ENCODE results near the gene APOA1.
A peak's percentile ranks its signal among the peaks of the same experiment; 100 is the strongest.

The APOA1 gene

GRCh38 chr11:116852261-116853031 lies 15.0 kb upstream of the APOA1 start:
- no peak for TF ChIP-seq CTCF (conservative IDR thresholded peaks at IDR 0.05; ENCODE audit: control insufficient read depth, insufficient read depth, low read depth, low read length)
- H3K4me3 ChIP-seq (ENCODE audit: control insufficient read depth, low read depth, low read length): no peak overlapping the region
- DNase-seq (ENCODE audit: low read depth): peak; percentile 80

GRCh38 chr11:116851626-116852025 lies 14.2 kb upstream of the APOA1 start:
- H3K4me3 ChIP-seq (ENCODE audit: control insufficient read depth, low read depth, low read length): no peak overlapping the region
- no peak for TF ChIP-seq CTCF (conservative IDR thresholded peaks at IDR 0.05; ENCODE audit: control insufficient read depth, insufficient read depth, low read depth, low read length)
- peak; percentile 23 for DNase-seq (ENCODE audit: low read depth)

GRCh38 chr11:116849486-116849885 lies 12.1 kb upstream of the APOA1 start:
- H3K4me3 ChIP-seq (ENCODE audit: control insufficient read depth, low read depth, low read length): no peak overlapping the region
- no peak for TF ChIP-seq CTCF (conservative IDR thresholded peaks at IDR 0.05; ENCODE audit: control insufficient read depth, insufficient read depth, low read depth, low read length)
- no peak for DNase-seq (ENCODE audit: low read depth)

- DNase-seq (ENCODE audit: low read depth): no peak
- no peak for TF ChIP-seq CTCF (conservative IDR thresholded peaks at IDR 0.05; ENCODE audit: control insufficient read depth, insufficient read depth, low read depth, low read length)
Measured at GRCh38 chr11:116849060-116849459, 11.6 kb upstream of the APOA1 start.

GRCh38 chr11:116847612-116848011 lies 10.2 kb upstream of the APOA1 start:
- TF ChIP-seq CTCF (conservative IDR thresholded peaks at IDR 0.05; ENCODE audit: control insufficient read depth, insufficient read depth, low read depth, low read length): no peak
- no peak for DNase-seq (ENCODE audit: low read depth)
- no peak overlapping the region for H3K4me3 ChIP-seq (ENCODE audit: control insufficient read depth, low read depth, low read length)

More at GRCh38 chr11:116849060-116849459, 11.6 kb upstream of the APOA1 start:
- H3K4me3 ChIP-seq (ENCODE audit: control insufficient read depth, low read depth, low read length): no peak overlapping the region

- TF ChIP-seq CTCF (conservative IDR thresholded peaks at IDR 0.05; ENCODE audit: control insufficient read depth, insufficient read depth, low read depth, low read length): no peak
- no peak for DNase-seq (ENCODE audit: low read depth)
- no peak overlapping the region for H3K4me3 ChIP-seq (ENCODE audit: control insufficient read depth, low read depth, low read length)
Measured at GRCh38 chr11:116844722-116845121, 7.3 kb upstream of the APOA1 start.

All from fibroblast of mammary gland (primary cell).